Ovary (tissue), 9 donors: ENCODE measurements around the gene TBC1D5. TPM values are rescaled to one million over a fixed set of nuclear protein-coding genes. Genes with fewer than 3 reads are reported as not detected.

Experiments used
- DNase-seq, 5 donors: peaks; one replicate each; pipeline ENCODE4 v3.0.0-alpha.2; 2019 to 2020
- H3K27ac ChIP-seq, 2 donors: fragments of 200-600 bp; one replicate each; pipeline versions ENCODE4 v1.5.1 to v1.8.0; 2019 to 2022
- H3K27me3 ChIP-seq: fragments of 200-600 bp; one replicate; pipeline ENCODE4 v1.8.0; 2022
- H3K36me3 ChIP-seq: fragments of 200-600 bp; sonication (generic); one replicate; pipeline ENCODE4 v1.5.1; 2019
- H3K4me1 ChIP-seq: one replicate; pipeline ENCODE4 v1.8.1; 2013; ENCODE audit warnings: mild to moderate bottlenecking, moderate library complexity; ENCODE audit not compliant: insufficient read depth
- H3K4me3 ChIP-seq: fragments of 200-600 bp; sonication (generic); one replicate; pipeline ENCODE4 v1.5.1; 2017
- H3K9me3 ChIP-seq, 2 donors: fragments of 200-600 bp in 1 of 2; sonication (generic) in 1 of 2; one replicate each; pipeline versions ENCODE4 v1.5.1 to v1.8.1; 2013 to 2019; ENCODE audit warnings: mild to moderate bottlenecking in 1 of 2, moderate library complexity in 1 of 2
- CTCF ChIP-seq, 3 donors: fragments of 450-650 bp in 2 of 3; fragments of 200-600 bp in 1 of 3; IDR thresholded peaks; one replicate each; pipeline versions ENCODE4 v1.5.1 to v1.8.0; 2016 to 2022; ENCODE audit warnings: antibody characterized with exemption in 3 of 3, mild to moderate bottlenecking in 1 of 3
- EP300 ChIP-seq: sonication (generic); formaldehyde crosslinking; IDR thresholded peaks from one replicate; pipeline ENCODE4 v1.6.1; 2017; ENCODE audit warnings: antibody characterized with exemption
- POLR2A ChIP-seq: fragments of 450-650 bp; IDR thresholded peaks from one replicate; pipeline ENCODE4 v1.6.1; 2017; ENCODE audit warnings: antibody characterized with exemption, mild to moderate bottlenecking, moderate library complexity
- WGBS, 3 donors: extraction: QIAGEN DNeasy Blood & Tissue Kit in 1 of 3; methylation state at CpG; one replicate each; pipeline versions ENCODE4 v1.1.5 to v1.1.7; 2013 to 2017; 5-methylcytosine and 5-hydroxymethylcytosine counted together
- intact Hi-C, 4 donors: fragments of 100-400 bp; cut with DNase I; formaldehyde crosslinking; loops; one replicate each; pipeline versions ENCODE4 v1.11.0 to v1.15.1; 2022 to 2023
- polyA plus RNA-seq, 2 donors: library from polyadenylated mRNA; stranded (reverse); fragments of 200-250 nt in 1 of 2; fragments of 350-450 nt in 1 of 2; fragmentation: Illumina TruSeq in 1 of 2; extraction: RNeasy Lipid Tissue Mini Kit (QIAGEN cat#74804) in 1 of 2; gene quantifications; one replicate each; pipeline ENCODE4 v1.2.3, GENCODE V29; 2013 to 2014
- total RNA-seq, 7 donors: library from RNA; depleted of rRNA in 2 of 7; stranded (reverse); fragments of >200 nt in 2 of 7; fragmentation: NEBNext Ultra II Directional in 3 of 7; extraction: Animal tissue kit (Norgen Biotek cat#: 25700) in 3 of 7; gene quantifications; one replicate each; pipeline versions ENCODE4 v1.1.0 to v1.2.4, GENCODE V29; 2016 to 2023
- donor health status: DM: no; HTN: no; CAD: no; lungs with moderate emphysema.
- donor health status: DM: no; HTN: no; CAD: no.
- donor health status: Bipolar disorder and iron deficiency.
- donor health status: DM: yes; HTN: yes; CAD: no.
- donor health status: DM: no; HTN: no; CAD: no.
- donor health status: DM: yes; HTN: yes; CAD: no.

Gene TBC1D5
- total and polyA plus RNA-seq, 9 donors = 20.7 to 73.5 (median 61.0) TPM

- 84 to 86% (median 85%) methylated on average over 2 of the region's 2 CpGs for WGBS, 3 donors
- Histone ChIP-seq H3K27me3 (no peaks in the 10 kb centered on the region), H3K9me3 (no peaks in the 10 kb centered on the region), H3K4me1 (no peaks in the 10 kb centered on the region), H3K4me3 (no peak overlapping the region), H3K36me3 (no peaks in the 10 kb centered on the region), H3K27ac (no peak overlapping the region)
- intact Hi-C loops = no loop called here
- TF ChIP-seq EP300 (no peak), CTCF (IDR thresholded peaks at IDR 0.05) (no peak), POLR2A (no peak)
- DNase-seq = no peak
Measured at GRCh38 chr3:17181413-17181907, 561.0 kb downstream of the TBC1D5 start.

GRCh38 chr3:17179381-17180205 lies 562.8 kb downstream of the TBC1D5 start:
- Histone ChIP-seq H3K36me3 (no peaks in the 10 kb centered on the region), H3K27ac (no peak overlapping the region), H3K4me3 (no peak overlapping the region), H3K9me3 (no peaks in the 10 kb centered on the region), H3K4me1 (peaks cover 6% of the 10 kb centered on the region), H3K27me3 (no peaks in the 10 kb centered on the region)
- DNase-seq = no peak
- 89 to 93% (median 93%) methylated on average over 7 of the region's 7 CpGs for WGBS, 3 donors
- TF ChIP-seq CTCF (IDR thresholded peaks at IDR 0.05) = no peak
- TF ChIP-seq POLR2A = no peak
- TF ChIP-seq EP300 = no peak
- intact Hi-C loops = no loop called here

GRCh38 chr3:17176757-17177156 lies 565.7 kb downstream of the TBC1D5 start:
- intact Hi-C loops = no loop called here
- no peak for DNase-seq
- H3K36me3 ChIP-seq = no peaks in the 10 kb centered on the region
- no peak overlapping the region for H3K4me3 ChIP-seq
- peaks cover 6% of the 10 kb centered on the region for H3K4me1 ChIP-seq
- no peak overlapping the region for H3K27ac ChIP-seq
- H3K9me3 ChIP-seq = no peaks in the 10 kb centered on the region
- TF ChIP-seq POLR2A = no peak
- H3K27me3 ChIP-seq = no peaks in the 10 kb centered on the region
- WGBS, 3 donors = 51 to 70% (median 58%) methylated on average over 1 of the region's 1 CpG

- Histone ChIP-seq H3K36me3 (no peaks in the 10 kb centered on the region), H3K9me3 (no peaks in the 10 kb centered on the region), H3K4me3 (no peak overlapping the region), H3K4me1 (peaks cover 6% of the 10 kb centered on the region), H3K27ac (no peak overlapping the region), H3K27me3 (no peaks in the 10 kb centered on the region)
- no peak for DNase-seq
- intact Hi-C loops = no loop called here
- 36 to 58% (median 41%) methylated on average over 2 of the region's 2 CpGs for WGBS, 3 donors
- no peak for TF ChIP-seq CTCF (IDR thresholded peaks at IDR 0.05)
- TF ChIP-seq POLR2A = no peak
- TF ChIP-seq EP300 = no peak
Measured at GRCh38 chr3:17175187-17175807, 567.1 kb downstream of the TBC1D5 start.

GRCh38 chr3:17166369-17166768 lies 576.1 kb downstream of the TBC1D5 start:
- H3K27me3 ChIP-seq = no peaks in the 10 kb centered on the region
- H3K36me3 ChIP-seq = no peaks in the 10 kb centered on the region
- no peak for TF ChIP-seq EP300
- TF ChIP-seq POLR2A = no peak
- no peak for TF ChIP-seq CTCF (IDR thresholded peaks at IDR 0.05)
- H3K27ac ChIP-seq = no peak overlapping the region
- intact Hi-C loops = no loop called here
- H3K4me3 ChIP-seq = no peak overlapping the region
- peaks cover 2% of the 10 kb centered on the region for H3K4me1 ChIP-seq
- 81 to 87% (median 86%) methylated on average over 7 of the region's 7 CpGs for WGBS, 3 donors
- no peaks in the 10 kb centered on the region for H3K9me3 ChIP-seq
- DNase-seq = no peak
